ENCODE data around the gene VAT1.
A peak's percentile ranks its signal among the peaks of the same experiment; 100 is the strongest.

Gene VAT1

DNA sequence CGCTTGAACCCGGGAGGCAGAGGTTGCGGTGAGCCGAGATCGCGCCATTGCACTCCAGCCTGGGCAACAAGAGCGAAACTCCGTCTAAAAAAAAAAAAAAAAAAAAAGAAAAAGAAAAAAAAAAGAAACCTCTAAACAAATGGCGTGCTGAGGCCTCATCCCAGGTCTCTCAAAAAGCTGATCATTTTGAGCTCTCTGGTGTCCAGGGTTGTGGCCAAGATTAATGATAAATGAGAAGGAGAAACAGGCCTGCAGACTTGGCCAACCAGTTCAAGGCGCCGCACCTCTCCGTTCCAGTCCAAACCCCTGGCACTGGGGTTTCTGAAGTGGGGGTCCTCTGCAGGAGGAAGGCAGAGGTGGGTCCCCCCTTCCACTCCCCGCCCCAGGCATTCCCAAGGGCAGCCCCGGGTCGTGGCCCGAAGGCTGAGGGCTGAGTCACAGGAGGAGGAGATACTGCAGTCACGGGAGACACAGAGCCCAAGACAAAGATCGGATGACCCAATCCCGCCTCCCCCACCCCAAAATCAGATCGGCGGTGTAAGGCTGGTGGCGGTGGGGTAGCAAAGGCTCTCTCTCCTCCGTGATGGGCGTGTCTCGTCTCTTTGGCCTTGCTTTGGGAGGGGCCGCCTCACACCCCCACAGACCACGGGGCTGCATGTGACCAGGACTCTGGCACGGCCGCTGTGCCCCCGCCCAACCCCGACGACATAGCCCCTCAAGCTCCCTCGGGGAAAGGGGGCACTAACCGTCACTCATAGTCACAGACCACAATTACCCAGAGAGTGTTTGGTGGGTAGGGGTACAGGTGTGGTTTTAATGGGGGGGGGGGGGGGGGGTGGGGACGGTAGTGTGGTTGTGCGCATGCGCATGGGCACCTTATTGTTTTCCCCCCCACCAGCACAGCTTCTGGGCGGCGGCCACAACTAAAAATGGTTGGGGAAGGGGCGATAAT, 1.1 kb downstream of the VAT1 start:
- TF ChIP-seq, protein P1, sequence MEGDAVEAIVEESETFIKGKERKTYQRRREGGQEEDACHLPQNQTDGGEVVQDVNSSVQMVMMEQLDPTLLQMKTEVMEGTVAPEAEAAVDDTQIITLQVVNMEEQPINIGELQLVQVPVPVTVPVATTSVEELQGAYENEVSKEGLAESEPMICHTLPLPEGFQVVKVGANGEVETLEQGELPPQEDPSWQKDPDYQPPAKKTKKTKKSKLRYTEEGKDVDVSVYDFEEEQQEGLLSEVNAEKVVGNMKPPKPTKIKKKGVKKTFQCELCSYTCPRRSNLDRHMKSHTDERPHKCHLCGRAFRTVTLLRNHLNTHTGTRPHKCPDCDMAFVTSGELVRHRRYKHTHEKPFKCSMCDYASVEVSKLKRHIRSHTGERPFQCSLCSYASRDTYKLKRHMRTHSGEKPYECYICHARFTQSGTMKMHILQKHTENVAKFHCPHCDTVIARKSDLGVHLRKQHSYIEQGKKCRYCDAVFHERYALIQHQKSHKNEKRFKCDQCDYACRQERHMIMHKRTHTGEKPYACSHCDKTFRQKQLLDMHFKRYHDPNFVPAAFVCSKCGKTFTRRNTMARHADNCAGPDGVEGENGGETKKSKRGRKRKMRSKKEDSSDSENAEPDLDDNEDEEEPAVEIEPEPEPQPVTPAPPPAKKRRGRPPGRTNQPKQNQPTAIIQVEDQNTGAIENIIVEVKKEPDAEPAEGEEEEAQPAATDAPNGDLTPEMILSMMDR (IDR thresholded peaks at IDR 0.05; ENCODE audit: control insufficient read depth, extremely low read depth, insufficient read depth) = no peak
- peak overlapping the region; percentile 93 for H3K4me3 ChIP-seq (ENCODE audit: low read depth, low read length)
- DNase-seq (ENCODE audit: low read depth) = no peak

DNA sequence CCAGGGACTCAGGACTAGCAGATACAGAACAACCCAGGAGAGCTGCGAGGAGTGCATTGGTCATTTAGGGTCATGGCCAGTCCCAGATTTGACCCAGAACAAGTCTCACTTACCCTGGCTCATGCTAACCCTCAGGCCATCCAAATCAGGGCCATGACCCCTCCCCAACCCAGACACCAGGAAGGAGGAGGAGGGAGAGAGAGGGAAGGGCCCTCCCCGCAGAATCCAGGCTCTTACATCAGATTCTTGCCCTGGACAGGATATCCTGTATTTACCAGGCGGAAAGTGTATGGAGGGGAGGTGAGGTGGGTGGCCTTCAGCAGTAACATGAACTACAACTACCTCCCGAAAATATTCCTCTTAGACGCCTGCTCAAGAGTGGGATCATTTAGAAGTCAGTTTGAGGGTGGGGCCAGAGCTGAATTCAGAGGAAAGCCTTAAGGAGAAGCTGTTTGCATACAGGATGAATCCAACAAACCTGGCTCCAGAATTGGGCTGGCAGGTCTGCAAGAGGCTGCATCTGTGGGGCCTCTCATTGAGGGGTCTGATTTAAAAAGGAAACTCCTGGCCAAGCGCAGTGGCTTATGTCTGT, 2.1 kb downstream of the VAT1 start:
- H3K4me3 ChIP-seq (ENCODE audit: low read depth, low read length) = no peak overlapping the region
- TF ChIP-seq, protein P1 (IDR thresholded peaks at IDR 0.05; ENCODE audit: control insufficient read depth, extremely low read depth, insufficient read depth) = no peak
- no peak for DNase-seq (ENCODE audit: low read depth)

DNA sequence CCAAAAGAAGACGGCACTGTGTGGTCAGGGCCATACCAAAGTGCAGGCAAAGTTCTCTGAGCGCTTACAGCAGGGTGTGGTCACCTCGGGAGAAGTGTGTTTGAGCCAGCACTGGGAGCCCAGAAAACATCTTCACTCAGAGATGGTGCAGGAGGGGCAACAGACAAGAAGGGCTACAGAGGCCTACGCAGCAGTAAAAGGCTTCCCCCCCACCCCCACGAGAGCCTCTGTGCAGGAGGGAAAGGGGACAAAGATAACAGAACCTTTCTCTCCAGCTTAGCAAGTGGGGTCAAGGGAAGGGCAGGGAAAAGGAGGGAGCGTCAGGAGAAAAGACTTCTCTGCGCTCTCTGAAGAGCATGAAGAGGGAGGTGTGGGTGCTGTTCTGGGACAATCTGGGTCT, 2.8 kb downstream of the VAT1 start:
- no peak for DNase-seq (ENCODE audit: low read depth)
- TF ChIP-seq, protein P1 (IDR thresholded peaks at IDR 0.05; ENCODE audit: control insufficient read depth, extremely low read depth, insufficient read depth) = no peak
- no peak overlapping the region for H3K4me3 ChIP-seq (ENCODE audit: low read depth, low read length)

DNA sequence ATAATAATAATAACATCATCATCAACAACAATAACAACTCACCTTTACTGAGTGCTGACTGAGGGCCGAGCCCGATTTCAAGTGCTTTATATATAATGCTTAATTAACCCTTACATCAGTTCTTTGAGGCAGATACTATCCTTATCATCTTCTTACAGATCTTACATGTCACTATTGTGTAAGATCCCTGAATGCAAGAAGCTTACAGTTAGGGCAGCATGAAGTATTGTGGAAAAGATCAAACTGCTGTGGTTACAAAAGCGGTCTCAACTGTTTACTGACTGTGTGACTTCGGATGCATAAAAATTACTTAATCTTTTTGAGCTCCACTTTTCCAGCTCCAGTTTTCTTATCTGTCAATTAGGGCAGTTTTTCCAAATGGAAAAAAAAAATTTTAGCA, 3.3 kb downstream of the VAT1 start:
- DNase-seq (ENCODE audit: low read depth) = no peak
- TF ChIP-seq, protein P1 (IDR thresholded peaks at IDR 0.05; ENCODE audit: control insufficient read depth, extremely low read depth, insufficient read depth) = no peak
- H3K4me3 ChIP-seq (ENCODE audit: low read depth, low read length) = no peak overlapping the region

DNA sequence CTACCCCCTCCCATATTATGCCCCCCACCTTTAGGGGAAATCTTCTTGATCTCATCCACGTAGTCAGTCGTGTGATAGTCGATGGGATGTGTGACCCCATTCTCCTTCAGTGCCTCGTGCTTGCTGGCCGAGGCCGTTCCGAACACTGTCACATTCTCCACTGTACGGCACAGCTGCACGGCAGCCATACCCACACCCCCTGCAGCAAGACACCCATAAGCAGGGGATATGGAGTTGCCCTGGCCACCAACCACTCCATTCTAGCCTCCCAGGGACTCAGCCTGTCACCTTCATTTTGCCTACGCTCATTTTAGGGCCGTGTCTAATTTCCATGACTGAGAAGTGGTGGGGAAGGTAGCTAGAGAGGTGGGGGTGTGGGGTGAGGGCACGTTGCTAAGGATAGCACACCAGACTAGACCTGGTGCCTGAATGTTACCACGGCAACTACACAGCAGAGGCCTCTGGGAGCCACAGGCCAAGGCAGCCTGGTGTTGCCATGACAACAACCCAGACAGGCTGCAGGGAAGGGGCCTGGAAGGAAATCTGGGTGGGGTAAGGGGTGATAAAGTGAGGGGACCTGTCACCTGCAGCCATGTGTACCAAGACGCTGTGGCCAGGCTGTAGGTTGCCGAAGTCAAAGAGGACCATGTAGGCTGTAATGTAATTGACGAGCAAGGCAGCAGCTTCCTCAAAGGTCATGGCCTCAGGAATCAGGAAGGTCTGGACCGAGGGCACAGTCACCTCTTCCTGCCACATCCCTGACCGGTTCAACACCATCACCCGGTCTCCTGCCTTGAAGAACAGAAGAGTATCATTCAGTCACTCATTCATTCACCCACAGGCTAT, 4.0 kb downstream of the VAT1 start:
- H3K4me3 ChIP-seq (ENCODE audit: low read depth, low read length) = no peak overlapping the region
- DNase-seq (ENCODE audit: low read depth) = no peak
- TF ChIP-seq, protein P1 (IDR thresholded peaks at IDR 0.05; ENCODE audit: control insufficient read depth, extremely low read depth, insufficient read depth) = no peak

DNA sequence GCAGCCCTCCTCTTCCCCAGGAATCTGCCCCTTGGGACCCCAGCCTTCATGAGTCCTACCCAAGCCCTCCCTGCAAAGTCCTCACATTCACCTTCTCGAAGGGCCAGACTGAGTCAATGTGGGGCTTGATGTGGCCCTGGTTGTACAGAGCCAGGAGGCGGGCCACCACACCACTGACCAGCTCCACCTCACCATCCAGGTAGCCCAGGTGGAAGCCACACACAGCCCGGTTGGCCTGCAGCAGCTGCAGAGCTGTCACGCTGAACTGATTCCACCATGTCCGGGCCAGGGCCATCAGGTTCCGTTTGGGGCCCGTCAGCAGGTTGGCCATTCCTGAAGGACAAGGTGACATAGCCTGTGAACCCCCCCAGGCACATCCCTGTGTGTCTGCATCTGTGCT, 6.0 kb downstream of the VAT1 start:
- no peak for DNase-seq (ENCODE audit: low read depth)
- no peak overlapping the region for H3K4me3 ChIP-seq (ENCODE audit: low read depth, low read length)
- TF ChIP-seq, protein P1 (IDR thresholded peaks at IDR 0.05; ENCODE audit: control insufficient read depth, extremely low read depth, insufficient read depth) = no peak

All from LNCaP clone FGC (cell line).